ENCODE results near the gene ARID2.

DNA sequence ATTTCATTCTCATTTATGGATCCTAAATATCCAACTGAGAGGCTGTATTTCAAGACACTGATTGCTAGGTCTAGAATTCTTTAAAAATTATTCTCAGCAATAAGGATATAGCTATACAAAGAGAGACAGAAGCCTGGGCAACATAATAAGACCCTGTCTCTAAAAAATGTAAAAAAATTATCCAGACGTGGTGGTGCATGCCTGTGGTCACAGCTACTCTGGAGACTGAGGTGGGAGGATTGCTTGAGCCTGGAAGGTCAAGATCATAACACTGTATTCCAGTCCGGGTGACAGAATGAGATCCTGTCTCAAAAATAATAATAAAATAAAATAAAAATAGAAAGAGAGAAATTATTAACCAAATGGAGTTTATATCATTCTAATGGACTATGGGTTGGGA, 20.6 kb upstream of the ARID2 start:
- TF ChIP-seq, protein P1, sequence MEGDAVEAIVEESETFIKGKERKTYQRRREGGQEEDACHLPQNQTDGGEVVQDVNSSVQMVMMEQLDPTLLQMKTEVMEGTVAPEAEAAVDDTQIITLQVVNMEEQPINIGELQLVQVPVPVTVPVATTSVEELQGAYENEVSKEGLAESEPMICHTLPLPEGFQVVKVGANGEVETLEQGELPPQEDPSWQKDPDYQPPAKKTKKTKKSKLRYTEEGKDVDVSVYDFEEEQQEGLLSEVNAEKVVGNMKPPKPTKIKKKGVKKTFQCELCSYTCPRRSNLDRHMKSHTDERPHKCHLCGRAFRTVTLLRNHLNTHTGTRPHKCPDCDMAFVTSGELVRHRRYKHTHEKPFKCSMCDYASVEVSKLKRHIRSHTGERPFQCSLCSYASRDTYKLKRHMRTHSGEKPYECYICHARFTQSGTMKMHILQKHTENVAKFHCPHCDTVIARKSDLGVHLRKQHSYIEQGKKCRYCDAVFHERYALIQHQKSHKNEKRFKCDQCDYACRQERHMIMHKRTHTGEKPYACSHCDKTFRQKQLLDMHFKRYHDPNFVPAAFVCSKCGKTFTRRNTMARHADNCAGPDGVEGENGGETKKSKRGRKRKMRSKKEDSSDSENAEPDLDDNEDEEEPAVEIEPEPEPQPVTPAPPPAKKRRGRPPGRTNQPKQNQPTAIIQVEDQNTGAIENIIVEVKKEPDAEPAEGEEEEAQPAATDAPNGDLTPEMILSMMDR (conservative IDR thresholded peaks at IDR 0.05 in 1 of 2, IDR thresholded peaks at IDR 0.05 in 1 of 2; ENCODE audit: extremely low read depth in 1 of 2, insufficient read depth in 1 of 2, low read depth in 1 of 2, low read length in 2 of 2) = no peak
- TF ChIP-seq EZH2 (IDR thresholded peaks at IDR 0.05; ENCODE audit: borderline replicate concordance, low read length) = no peak

Data from mammary epithelial cell (primary cell).